Measurements from ENCODE around the gene TIRAP. TPM values are rescaled to one million over a fixed set of nuclear protein-coding genes. Genes with fewer than 3 reads are reported as not detected.
A peak's percentile ranks its signal among the peaks of the same experiment; 100 is the strongest.

The TIRAP gene
- total and polyA plus RNA-seq, 9 of the 15 experiments (the other 6 are each of a cell fraction or from before 2014, with no cell fraction given), result 0.60 to 8.7 (median 3.7) TPM

DNA sequence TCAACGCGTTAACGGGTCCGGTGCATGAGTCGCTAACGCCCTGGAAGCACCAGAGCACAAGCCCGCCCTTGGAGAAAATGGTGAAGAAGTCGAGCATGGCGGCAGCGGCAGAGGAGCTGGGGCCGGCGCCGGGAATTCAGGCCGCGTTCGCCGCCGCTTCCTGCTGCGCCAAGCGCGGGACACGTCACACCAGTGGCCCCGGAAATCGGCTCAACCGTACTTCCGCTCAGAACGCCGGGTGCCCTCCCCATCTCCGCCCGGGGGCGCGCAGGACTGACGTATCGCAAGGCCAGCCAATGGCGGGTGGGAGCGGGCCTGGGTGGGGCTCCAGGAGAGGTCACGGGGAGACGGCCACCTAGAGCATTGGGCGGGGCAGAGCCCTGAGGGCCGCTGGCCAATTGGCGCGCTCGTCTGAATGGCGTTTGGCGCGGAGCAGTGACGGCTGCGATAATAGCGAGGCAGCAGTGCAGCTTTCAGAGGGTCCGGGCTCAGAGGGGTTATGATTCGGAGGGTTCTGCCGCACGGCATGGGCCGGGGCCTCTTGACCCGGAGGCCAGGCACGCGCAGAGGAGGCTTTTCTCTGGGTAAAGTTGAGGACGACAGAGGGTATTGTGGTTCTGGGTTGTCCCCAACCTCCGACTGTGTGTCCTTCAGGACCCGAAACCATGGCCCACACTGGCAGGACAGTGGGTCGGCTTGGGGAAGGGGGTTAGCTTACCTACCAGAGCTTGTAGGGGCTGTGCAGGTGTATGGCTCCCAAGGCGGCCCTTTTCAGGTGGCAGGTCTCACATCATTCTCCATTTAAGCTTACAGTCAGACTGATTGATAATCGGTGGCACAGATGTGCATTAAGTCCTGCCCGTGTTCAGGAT is 13.9 kb upstream of the TIRAP start, which contains the start of the genes FOXRED1 and SRPRA (continued):
- TF ChIP-seq MAFF (IDR thresholded peaks at IDR 0.05; ENCODE audit: low read length) (no peak), MYC (IDR thresholded peaks at IDR 0.05; ENCODE audit: low read depth, low read length) (peak; percentile 87), MYC (CRISPR knock-in tag; IDR thresholded peaks at IDR 0.05; ENCODE audit: borderline replicate concordance, low read depth) (0 out of 2 replicates have a peak, but pooled peaks have one; percentile 21), CEBPG (CRISPR knock-in tag; IDR thresholded peaks at IDR 0.05) (no peak), CEBPG (tag; conservative IDR thresholded peaks at IDR 0.05 in 1 of 2, IDR thresholded peaks at IDR 0.05 in 1 of 2) (no peak), HLTF (IDR thresholded peaks at IDR 0.05) (no peak), MEIS2 (IDR thresholded peaks at IDR 0.05; ENCODE audit: partially characterized antibody) (no peak), ZNF695 (CRISPR knock-in tag; IDR thresholded peaks at IDR 0.05) (no peak), TARDBP (IDR thresholded peaks at IDR 0.05) (no peak), ZBTB7A (IDR thresholded peaks at IDR 0.05; ENCODE audit: borderline replicate concordance, control insufficient read depth, low read depth, low read length) (peak; percentile 57), ZKSCAN8 (CRISPR knock-in tag; IDR thresholded peaks at IDR 0.05) (no peak), ZNF57 (CRISPR knock-in tag; IDR thresholded peaks at IDR 0.05) (no peak), ZNF644 (tag; IDR thresholded peaks at IDR 0.05; ENCODE audit: low read depth) (no peak), CREB1 (IDR thresholded peaks at IDR 0.05) (peak; percentile 99), CREB1 (CRISPR knock-in tag; IDR thresholded peaks at IDR 0.05) (peak; percentile 99), PHF21A (IDR thresholded peaks at IDR 0.05; ENCODE audit: borderline replicate concordance, low read depth) (no peak; the same call in 1 of the 2 replicates), ZNF224 (CRISPR knock-in tag; IDR thresholded peaks at IDR 0.05) (no peak)
- TF ChIP-seq, protein P1, sequence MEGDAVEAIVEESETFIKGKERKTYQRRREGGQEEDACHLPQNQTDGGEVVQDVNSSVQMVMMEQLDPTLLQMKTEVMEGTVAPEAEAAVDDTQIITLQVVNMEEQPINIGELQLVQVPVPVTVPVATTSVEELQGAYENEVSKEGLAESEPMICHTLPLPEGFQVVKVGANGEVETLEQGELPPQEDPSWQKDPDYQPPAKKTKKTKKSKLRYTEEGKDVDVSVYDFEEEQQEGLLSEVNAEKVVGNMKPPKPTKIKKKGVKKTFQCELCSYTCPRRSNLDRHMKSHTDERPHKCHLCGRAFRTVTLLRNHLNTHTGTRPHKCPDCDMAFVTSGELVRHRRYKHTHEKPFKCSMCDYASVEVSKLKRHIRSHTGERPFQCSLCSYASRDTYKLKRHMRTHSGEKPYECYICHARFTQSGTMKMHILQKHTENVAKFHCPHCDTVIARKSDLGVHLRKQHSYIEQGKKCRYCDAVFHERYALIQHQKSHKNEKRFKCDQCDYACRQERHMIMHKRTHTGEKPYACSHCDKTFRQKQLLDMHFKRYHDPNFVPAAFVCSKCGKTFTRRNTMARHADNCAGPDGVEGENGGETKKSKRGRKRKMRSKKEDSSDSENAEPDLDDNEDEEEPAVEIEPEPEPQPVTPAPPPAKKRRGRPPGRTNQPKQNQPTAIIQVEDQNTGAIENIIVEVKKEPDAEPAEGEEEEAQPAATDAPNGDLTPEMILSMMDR (IDR thresholded peaks at IDR 0.05 in 2 of 3, conservative IDR thresholded peaks at IDR 0.05 in 1 of 3; ENCODE audit: insufficient read depth in 2 of 3, low read depth in 1 of 3, low read length in 3 of 3), result 0 out of 6 replicates have a peak, but pooled peaks of 1 of the 3 experiments have one; percentile 5
- TF ChIP-seq, protein P2, sequence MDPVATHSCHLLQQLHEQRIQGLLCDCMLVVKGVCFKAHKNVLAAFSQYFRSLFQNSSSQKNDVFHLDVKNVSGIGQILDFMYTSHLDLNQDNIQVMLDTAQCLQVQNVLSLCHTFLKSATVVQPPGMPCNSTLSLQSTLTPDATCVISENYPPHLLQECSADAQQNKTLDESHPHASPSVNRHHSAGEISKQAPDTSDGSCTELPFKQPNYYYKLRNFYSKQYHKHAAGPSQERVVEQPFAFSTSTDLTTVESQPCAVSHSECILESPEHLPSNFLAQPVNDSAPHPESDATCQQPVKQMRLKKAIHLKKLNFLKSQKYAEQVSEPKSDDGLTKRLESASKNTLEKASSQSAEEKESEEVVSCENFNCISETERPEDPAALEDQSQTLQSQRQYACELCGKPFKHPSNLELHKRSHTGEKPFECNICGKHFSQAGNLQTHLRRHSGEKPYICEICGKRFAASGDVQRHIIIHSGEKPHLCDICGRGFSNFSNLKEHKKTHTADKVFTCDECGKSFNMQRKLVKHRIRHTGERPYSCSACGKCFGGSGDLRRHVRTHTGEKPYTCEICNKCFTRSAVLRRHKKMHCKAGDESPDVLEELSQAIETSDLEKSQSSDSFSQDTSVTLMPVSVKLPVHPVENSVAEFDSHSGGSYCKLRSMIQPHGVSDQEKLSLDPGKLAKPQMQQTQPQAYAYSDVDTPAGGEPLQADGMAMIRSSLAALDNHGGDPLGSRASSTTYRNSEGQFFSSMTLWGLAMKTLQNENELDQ (CRISPR knock-in tag; IDR thresholded peaks at IDR 0.05; ENCODE audit: borderline replicate concordance), result no peak
- TF ChIP-seq, protein P3, sequence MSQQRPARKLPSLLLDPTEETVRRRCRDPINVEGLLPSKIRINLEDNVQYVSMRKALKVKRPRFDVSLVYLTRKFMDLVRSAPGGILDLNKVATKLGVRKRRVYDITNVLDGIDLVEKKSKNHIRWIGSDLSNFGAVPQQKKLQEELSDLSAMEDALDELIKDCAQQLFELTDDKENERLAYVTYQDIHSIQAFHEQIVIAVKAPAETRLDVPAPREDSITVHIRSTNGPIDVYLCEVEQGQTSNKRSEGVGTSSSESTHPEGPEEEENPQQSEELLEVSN (IDR thresholded peaks at IDR 0.05; ENCODE audit: borderline replicate concordance in 1 of 2, extremely low read depth in 1 of 2, insufficient read depth in 1 of 2, insufficient read length in 1 of 2, low read depth in 1 of 2, low read length in 1 of 2, poor library complexity in 1 of 2, severe bottlenecking in 1 of 2), result peak in 1 of 2 experiments; percentile 36
- TF ChIP-seq, protein P4, sequence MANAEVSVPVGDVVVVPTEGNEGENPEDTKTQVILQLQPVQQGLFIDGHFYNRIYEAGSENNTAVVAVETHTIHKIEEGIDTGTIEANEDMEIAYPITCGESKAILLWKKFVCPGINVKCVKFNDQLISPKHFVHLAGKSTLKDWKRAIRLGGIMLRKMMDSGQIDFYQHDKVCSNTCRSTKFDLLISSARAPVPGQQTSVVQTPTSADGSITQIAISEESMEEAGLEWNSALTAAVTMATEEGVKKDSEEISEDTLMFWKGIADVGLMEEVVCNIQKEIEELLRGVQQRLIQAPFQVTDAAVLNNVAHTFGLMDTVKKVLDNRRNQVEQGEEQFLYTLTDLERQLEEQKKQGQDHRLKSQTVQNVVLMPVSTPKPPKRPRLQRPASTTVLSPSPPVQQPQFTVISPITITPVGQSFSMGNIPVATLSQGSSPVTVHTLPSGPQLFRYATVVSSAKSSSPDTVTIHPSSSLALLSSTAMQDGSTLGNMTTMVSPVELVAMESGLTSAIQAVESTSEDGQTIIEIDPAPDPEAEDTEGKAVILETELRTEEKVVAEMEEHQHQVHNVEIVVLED (CRISPR knock-in tag; IDR thresholded peaks at IDR 0.05), result peak; percentile 57; the same call in 1 of the 2 replicates

Data from K562 (cell line).